HG02571 (cell line): Measurements from ENCODE around the gene SH3BP5.
"Not testable (repeated sequence)": the region's sequence is repeated elsewhere in the genome, so short reads cannot be mapped to it uniquely, and the experiment has no call there.

ENCODE experiments used
- ATAC-seq: cut with Tn5 transposase; IDR thresholded peaks from one replicate; pipeline ENCODE4 v1.9.1; 2021; ENCODE audit warnings: mild to moderate bottlenecking, moderate library complexity; ENCODE audit not compliant: unreplicated experiment

SH3BP5 gene

GRCh38 chr3:15332405-15333098, at the start of gene SH3BP5:
Gene SH3BP5 (minus strand): TSS chr3:15332586. CDS start chr3:15332408, 178 bp downstream.
- peak; percentile 82 for ATAC-seq

GRCh38 chr3:15380980-15381890, 48.8 kb upstream of the SH3BP5 start:
- no peak for ATAC-seq

GRCh38 chr3:15377961-15378791, 45.8 kb upstream of the SH3BP5 start:
- ATAC-seq: peak; percentile 83

- no peak for ATAC-seq
Measured at GRCh38 chr3:15375461-15376000, 43.1 kb upstream of the SH3BP5 start.

- ATAC-seq: no peak
Measured at GRCh38 chr3:15372918-15373317, 40.5 kb upstream of the SH3BP5 start.

- ATAC-seq: no peak
Measured at GRCh38 chr3:15368561-15369135, 36.3 kb upstream of the SH3BP5 start.

- ATAC-seq: no peak
Measured at GRCh38 chr3:15367059-15367458, 34.7 kb upstream of the SH3BP5 start.

GRCh38 chr3:15364078-15364477, 31.7 kb upstream of the SH3BP5 start:
- not testable (repeated sequence) for ATAC-seq

GRCh38 chr3:15361494-15362214, 29.3 kb upstream of the SH3BP5 start:
- ATAC-seq: peak; percentile 64

GRCh38 chr3:15360788-15361493, 28.6 kb upstream of the SH3BP5 start:
- ATAC-seq: no peak

- no peak for ATAC-seq
Measured at GRCh38 chr3:15359677-15360397, 27.5 kb upstream of the SH3BP5 start.

- not testable (repeated sequence) for ATAC-seq
Measured at GRCh38 chr3:15356651-15357061, 24.3 kb upstream of the SH3BP5 start.

GRCh38 chr3:15356176-15356575, 23.8 kb upstream of the SH3BP5 start:
- ATAC-seq: no peak

- ATAC-seq: no peak
Measured at GRCh38 chr3:15355086-15355485, 22.7 kb upstream of the SH3BP5 start.

GRCh38 chr3:15354485-15354884, 22.1 kb upstream of the SH3BP5 start:
- ATAC-seq: no peak

GRCh38 chr3:15350141-15350540, 17.8 kb upstream of the SH3BP5 start:
- ATAC-seq: no peak

- not testable (repeated sequence) for ATAC-seq
Measured at GRCh38 chr3:15349438-15349837, 17.1 kb upstream of the SH3BP5 start.

GRCh38 chr3:15348246-15348645, 15.9 kb upstream of the SH3BP5 start:
- no peak for ATAC-seq

- ATAC-seq: no peak
Measured at GRCh38 chr3:15347737-15348110, 15.3 kb upstream of the SH3BP5 start.
